Prostate gland (tissue), 2 donors: ENCODE data around the gene KCNN2. TPM values are rescaled to one million over a fixed set of nuclear protein-coding genes. Genes with fewer than 3 reads are reported as not detected.

ENCODE experiments used
- DNase-seq: peaks from one replicate; pipeline ENCODE4 v3.0.0-alpha.2; 2019; ENCODE audit warnings: low spot score
- H3K27ac ChIP-seq, 2 donors: fragments of 200-600 bp; sonication (generic); 2 replicates each; pipeline ENCODE4 v1.5.1; 2017 to 2019
- H3K27me3 ChIP-seq: fragments of 200-600 bp; sonication (generic); replicated peaks from 2 replicates; pipeline ENCODE4 v1.5.1; 2019; ENCODE audit not compliant: insufficient read depth
- H3K36me3 ChIP-seq, 2 donors: fragments of 200-600 bp; sonication (generic); 1 replicate in 1 of 2; 2 replicates in 1 of 2; pipeline versions ENCODE4 v1.5.1 to v1.8.1; 2017 to 2019
- H3K4me1 ChIP-seq: fragments of 200-600 bp; sonication (generic); replicated peaks from 2 replicates; pipeline ENCODE4 v1.5.1; 2019
- H3K4me3 ChIP-seq, 2 donors: fragments of 200-600 bp; sonication (generic); 2 replicates each; pipeline ENCODE4 v1.5.1; 2017 to 2019
- H3K9me3 ChIP-seq: fragments of 200-600 bp; sonication (generic); 2 replicates; pipeline ENCODE4 v1.5.1; 2017
- CTCF ChIP-seq, 4 experiments: fragments of 200-600 bp in 2 of 4; fragments of 450-650 bp in 2 of 4; sonication (generic) in 2 of 4; IDR thresholded peaks; 1 replicate in 3 of 4; 2 replicates in 1 of 4; pipeline ENCODE4 v1.5.1; 2016 to 2019; ENCODE audit warnings: antibody characterized with exemption in 4 of 4, mild to moderate bottlenecking in 2 of 4, moderate library complexity in 2 of 4
- POLR2A ChIP-seq: fragments of 450-650 bp; IDR thresholded peaks from one replicate; pipeline ENCODE4 v1.6.1; 2016; ENCODE audit warnings: antibody characterized with exemption, mild to moderate bottlenecking
- POLR2AphosphoS5 ChIP-seq: sonication (generic); formaldehyde crosslinking; IDR thresholded peaks from one replicate; pipeline ENCODE4 v1.6.1; 2017; ENCODE audit warnings: antibody characterized with exemption
- WGBS: methylation state at CpG from one replicate; pipeline ENCODE4 v1.1.5; 2018; 5-methylcytosine and 5-hydroxymethylcytosine counted together
- intact Hi-C: fragments of 100-400 bp; cut with DNase I; formaldehyde crosslinking; loops from one replicate; pipeline ENCODE4 v1.14.2; 2022
- total RNA-seq, 2 donors: library from RNA; depleted of rRNA; stranded (reverse); fragments of >200 nt; gene quantifications; one replicate each; pipeline ENCODE4 v1.1.0, GENCODE V29; 2016

KCNN2 gene
- total RNA-seq, 2 donors from 2014 or later: 13.9 to 15.3 TPM

GRCh38 chr5:114402206-114402605, 40.3 kb downstream of the KCNN2 start:
- 84% methylated on average over 1 of the region's 1 CpG for WGBS
- TF ChIP-seq POLR2AphosphoS5 (no peak), CTCF (IDR thresholded peaks at IDR 0.05) (no peak), POLR2A (no peak)
- no peak overlapping the region for H3K27ac ChIP-seq
- H3K4me1 ChIP-seq: no peaks in the 10 kb centered on the region
- no peak for DNase-seq
- intact Hi-C loops: loop anchor here (5.0 kb wide), 1 partner anchor 830 kb away; no protein-coding TSS in a partner anchor
- H3K9me3 ChIP-seq: no peaks in the 10 kb centered on the region
- no peaks in the 10 kb centered on the region for H3K27me3 ChIP-seq
- H3K4me3 ChIP-seq: no peak overlapping the region
- no peaks in the 10 kb centered on the region for H3K36me3 ChIP-seq

- Histone ChIP-seq H3K4me1 (no peaks in the 10 kb centered on the region), H3K27ac (no peak overlapping the region), H3K36me3 (no peaks in the 10 kb centered on the region), H3K4me3 (no peak overlapping the region), H3K9me3 (no peaks in the 10 kb centered on the region), H3K27me3 (no peaks in the 10 kb centered on the region)
- DNase-seq: no peak
- TF ChIP-seq POLR2AphosphoS5 (no peak), CTCF (IDR thresholded peaks at IDR 0.05) (no peak), POLR2A (no peak)
- intact Hi-C loops: no loop called here
- 93% methylated on average over 3 of the region's 3 CpGs for WGBS
Observed at GRCh38 chr5:114407783-114408182, 45.9 kb downstream of the KCNN2 start.

- no peaks in the 10 kb centered on the region for H3K4me1 ChIP-seq
- H3K27me3 ChIP-seq: no peaks in the 10 kb centered on the region
- intact Hi-C loops: no loop called here
- no peak overlapping the region for H3K27ac ChIP-seq
- DNase-seq: no peak
- H3K9me3 ChIP-seq: no peaks in the 10 kb centered on the region
- WGBS: 86% methylated on average over 3 of the region's 3 CpGs
- TF ChIP-seq POLR2A: no peak
- TF ChIP-seq CTCF (IDR thresholded peaks at IDR 0.05): no peak
- no peak for TF ChIP-seq POLR2AphosphoS5
- no peak overlapping the region for H3K4me3 ChIP-seq
- no peaks in the 10 kb centered on the region for H3K36me3 ChIP-seq
Observed at GRCh38 chr5:114408847-114409246, 47.0 kb downstream of the KCNN2 start.

DNA sequence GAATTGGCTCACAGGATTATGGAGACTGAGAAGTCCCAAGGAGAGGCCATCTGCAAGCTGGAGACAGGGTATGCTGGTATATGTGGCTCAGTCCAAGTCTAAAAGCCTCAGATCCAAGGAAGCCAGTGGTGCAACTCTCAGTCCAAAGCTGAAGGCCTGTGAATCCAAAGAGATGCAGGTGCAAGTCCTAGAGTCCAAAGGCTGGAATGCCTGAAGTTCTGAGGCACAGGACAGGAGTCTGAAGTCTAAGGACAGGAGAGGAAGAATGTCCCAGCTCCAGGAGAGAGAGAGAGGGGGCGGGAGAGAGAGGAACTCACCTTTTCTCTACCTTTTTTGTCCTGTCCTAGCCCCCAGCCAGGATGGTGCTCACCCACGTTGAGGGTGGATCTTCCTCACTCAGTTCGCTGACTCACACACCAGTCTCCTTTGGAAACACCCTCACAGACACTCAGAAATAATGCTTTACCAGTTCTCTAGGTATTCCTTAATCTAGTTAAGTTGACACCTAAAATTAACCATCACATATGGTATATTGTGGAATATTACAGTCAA, 49.6 kb downstream of the KCNN2 start:
- Histone ChIP-seq H3K9me3 (no peaks in the 10 kb centered on the region), H3K4me1 (no peaks in the 10 kb centered on the region), H3K27me3 (no peaks in the 10 kb centered on the region), H3K36me3 (no peaks in the 10 kb centered on the region), H3K4me3 (no peak overlapping the region), H3K27ac (no peak overlapping the region)
- DNase-seq: no peak
- TF ChIP-seq POLR2A (no peak), CTCF (IDR thresholded peaks at IDR 0.05) (no peak), POLR2AphosphoS5 (no peak)
- WGBS: 76% methylated on average over 3 of the region's 3 CpGs
- intact Hi-C loops: no loop called here

DNA sequence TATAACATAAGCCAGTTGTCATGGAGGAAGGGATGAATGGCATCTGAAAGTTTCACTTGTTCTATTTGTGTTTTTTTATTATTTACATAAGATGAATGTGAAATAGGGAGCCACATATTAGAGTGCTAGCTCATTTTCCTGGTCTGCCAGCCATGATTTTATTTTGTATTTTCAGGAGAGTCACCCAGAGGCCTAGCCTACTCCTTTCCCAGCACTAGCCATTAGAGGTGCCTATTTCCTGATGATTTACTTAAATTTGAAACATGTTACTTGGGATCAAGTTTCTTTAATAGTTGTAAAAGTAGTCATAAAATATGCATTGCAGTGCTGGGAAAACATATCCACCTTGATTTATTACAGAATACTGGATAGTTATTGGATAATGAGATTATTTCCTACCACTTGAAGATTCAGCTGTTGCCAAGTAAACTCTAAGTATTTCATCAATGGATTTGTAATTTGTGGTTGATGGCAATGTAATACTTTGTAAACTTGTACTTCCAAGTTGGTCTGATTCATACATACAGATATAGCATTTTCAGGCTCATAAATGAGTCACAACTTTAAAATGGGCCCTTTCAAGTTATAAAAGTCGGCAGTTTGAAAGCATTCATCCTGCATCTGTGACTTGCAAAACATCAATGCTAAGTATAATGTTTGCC, 50.8 kb downstream of the KCNN2 start:
- no peak for TF ChIP-seq POLR2A
- TF ChIP-seq CTCF (IDR thresholded peaks at IDR 0.05): no peak
- peak; percentile 47 for TF ChIP-seq POLR2AphosphoS5
- Histone ChIP-seq H3K27me3 (no peaks in the 10 kb centered on the region), H3K36me3 (no peaks in the 10 kb centered on the region), H3K9me3 (no peaks in the 10 kb centered on the region), H3K4me3 (no peak overlapping the region), H3K27ac (no peak overlapping the region), H3K4me1 (no peaks in the 10 kb centered on the region)
- DNase-seq: peak; percentile 9
- intact Hi-C loops: no loop called here
- 13% methylated on average over 1 of the region's 1 CpG for WGBS
